ENCODE measurements around the gene RAD51B. TPM values are rescaled to one million over a fixed set of nuclear protein-coding genes. Genes with fewer than 3 reads are reported as not detected.

Gene RAD51B
- total and polyA plus RNA-seq, 2 of the 13 experiments (the other 11 are each of a cell fraction or from before 2014, with no cell fraction given) = 7.0 to 9.5 TPM

DNA sequence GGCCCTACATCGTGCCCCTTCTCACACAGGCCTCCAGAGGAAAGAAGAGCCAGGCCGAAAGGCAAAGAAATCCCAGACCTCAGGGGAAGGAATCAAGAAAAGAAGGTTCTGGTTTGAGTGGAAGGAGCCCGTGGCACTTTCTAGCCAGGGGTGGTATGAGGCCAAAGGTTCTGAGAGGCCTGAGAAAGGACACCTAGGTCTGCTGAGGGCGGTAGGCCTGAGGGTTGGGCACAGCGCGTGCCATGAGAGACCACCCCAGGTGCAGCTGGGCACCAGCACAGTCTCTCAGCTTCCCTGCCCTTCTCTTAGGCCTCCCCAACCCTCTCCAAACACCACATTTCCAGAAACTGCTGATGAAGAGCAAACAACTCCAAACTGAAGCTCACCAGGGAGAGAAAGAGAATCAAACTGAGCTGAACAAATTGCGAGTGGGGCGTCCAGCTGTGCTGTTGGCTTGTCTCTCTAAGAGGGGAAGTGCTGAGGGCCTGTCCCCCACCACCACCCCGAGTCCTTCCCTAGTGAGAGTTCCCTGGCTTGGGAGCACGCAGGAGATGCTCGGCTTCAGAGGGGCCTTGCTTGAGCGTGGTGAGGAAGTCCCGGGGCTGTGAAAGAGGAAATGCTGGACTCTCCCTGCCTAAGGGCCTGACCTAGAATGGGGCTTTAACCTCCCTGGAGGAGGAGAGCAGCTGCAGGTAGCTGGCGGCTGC is 788.4 kb downstream of the RAD51B start (continued):
- TF ChIP-seq ZNF800 (CRISPR knock-in tag; IDR thresholded peaks at IDR 0.05) = no peak
- no peak for TF ChIP-seq CHD4 (IDR thresholded peaks at IDR 0.05; ENCODE audit: borderline replicate concordance, low read length)
- no peak for TF ChIP-seq ZNF343 (CRISPR knock-in tag; IDR thresholded peaks at IDR 0.05)
- no peak for TF ChIP-seq NFYB (CRISPR knock-in tag; IDR thresholded peaks at IDR 0.05)
- TF ChIP-seq, protein P1, sequence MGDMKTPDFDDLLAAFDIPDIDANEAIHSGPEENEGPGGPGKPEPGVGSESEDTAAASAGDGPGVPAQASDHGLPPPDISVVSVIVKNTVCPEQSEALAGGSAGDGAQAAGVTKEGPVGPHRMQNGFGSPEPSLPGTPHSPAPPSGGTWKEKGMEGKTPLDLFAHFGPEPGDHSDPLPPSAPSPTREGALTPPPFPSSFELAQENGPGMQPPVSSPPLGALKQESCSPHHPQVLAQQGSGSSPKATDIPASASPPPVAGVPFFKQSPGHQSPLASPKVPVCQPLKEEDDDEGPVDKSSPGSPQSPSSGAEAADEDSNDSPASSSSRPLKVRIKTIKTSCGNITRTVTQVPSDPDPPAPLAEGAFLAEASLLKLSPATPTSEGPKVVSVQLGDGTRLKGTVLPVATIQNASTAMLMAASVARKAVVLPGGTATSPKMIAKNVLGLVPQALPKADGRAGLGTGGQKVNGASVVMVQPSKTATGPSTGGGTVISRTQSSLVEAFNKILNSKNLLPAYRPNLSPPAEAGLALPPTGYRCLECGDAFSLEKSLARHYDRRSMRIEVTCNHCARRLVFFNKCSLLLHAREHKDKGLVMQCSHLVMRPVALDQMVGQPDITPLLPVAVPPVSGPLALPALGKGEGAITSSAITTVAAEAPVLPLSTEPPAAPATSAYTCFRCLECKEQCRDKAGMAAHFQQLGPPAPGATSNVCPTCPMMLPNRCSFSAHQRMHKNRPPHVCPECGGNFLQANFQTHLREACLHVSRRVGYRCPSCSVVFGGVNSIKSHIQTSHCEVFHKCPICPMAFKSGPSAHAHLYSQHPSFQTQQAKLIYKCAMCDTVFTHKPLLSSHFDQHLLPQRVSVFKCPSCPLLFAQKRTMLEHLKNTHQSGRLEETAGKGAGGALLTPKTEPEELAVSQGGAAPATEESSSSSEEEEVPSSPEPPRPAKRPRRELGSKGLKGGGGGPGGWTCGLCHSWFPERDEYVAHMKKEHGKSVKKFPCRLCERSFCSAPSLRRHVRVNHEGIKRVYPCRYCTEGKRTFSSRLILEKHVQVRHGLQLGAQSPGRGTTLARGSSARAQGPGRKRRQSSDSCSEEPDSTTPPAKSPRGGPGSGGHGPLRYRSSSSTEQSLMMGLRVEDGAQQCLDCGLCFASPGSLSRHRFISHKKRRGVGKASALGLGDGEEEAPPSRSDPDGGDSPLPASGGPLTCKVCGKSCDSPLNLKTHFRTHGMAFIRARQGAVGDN (CRISPR knock-in tag; IDR thresholded peaks at IDR 0.05) = peak; percentile 51; the same call in 1 of the 2 replicates
- TF ChIP-seq, protein P2, sequence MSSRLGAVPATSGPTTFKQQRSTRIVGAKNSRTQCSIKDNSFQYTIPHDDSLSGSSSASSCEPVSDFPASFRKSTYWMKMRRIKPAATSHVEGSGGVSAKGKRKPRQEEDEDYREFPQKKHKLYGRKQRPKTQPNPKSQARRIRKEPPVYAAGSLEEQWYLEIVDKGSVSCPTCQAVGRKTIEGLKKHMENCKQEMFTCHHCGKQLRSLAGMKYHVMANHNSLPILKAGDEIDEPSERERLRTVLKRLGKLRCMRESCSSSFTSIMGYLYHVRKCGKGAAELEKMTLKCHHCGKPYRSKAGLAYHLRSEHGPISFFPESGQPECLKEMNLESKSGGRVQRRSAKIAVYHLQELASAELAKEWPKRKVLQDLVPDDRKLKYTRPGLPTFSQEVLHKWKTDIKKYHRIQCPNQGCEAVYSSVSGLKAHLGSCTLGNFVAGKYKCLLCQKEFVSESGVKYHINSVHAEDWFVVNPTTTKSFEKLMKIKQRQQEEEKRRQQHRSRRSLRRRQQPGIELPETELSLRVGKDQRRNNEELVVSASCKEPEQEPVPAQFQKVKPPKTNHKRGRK (CRISPR knock-in tag; IDR thresholded peaks at IDR 0.05) = no peak
- no peak for TF ChIP-seq ZNF724P (CRISPR knock-in tag; IDR thresholded peaks at IDR 0.05; ENCODE audit: borderline replicate concordance)
- TF ChIP-seq AHR (CRISPR knock-in tag; IDR thresholded peaks at IDR 0.05) = no peak
- TF ChIP-seq ZNF780A (CRISPR knock-in tag; IDR thresholded peaks at IDR 0.05) = no peak
- TF ChIP-seq ZNF446 (CRISPR knock-in tag; IDR thresholded peaks at IDR 0.05) = no peak
- TF ChIP-seq ZNF556 (CRISPR knock-in tag; IDR thresholded peaks at IDR 0.05; ENCODE audit: borderline replicate concordance) = no peak
- no peak for TF ChIP-seq HMG20B (CRISPR knock-in tag; conservative IDR thresholded peaks at IDR 0.05)
- TF ChIP-seq KDM5B (CRISPR knock-in tag; IDR thresholded peaks at IDR 0.05; ENCODE audit: borderline replicate concordance) = no peak
- TF ChIP-seq, protein P3, sequence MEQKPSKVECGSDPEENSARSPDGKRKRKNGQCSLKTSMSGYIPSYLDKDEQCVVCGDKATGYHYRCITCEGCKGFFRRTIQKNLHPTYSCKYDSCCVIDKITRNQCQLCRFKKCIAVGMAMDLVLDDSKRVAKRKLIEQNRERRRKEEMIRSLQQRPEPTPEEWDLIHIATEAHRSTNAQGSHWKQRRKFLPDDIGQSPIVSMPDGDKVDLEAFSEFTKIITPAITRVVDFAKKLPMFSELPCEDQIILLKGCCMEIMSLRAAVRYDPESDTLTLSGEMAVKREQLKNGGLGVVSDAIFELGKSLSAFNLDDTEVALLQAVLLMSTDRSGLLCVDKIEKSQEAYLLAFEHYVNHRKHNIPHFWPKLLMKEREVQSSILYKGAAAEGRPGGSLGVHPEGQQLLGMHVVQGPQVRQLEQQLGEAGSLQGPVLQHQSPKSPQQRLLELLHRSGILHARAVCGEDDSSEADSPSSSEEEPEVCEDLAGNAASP (CRISPR knock-in tag; IDR thresholded peaks at IDR 0.05; ENCODE audit: borderline replicate concordance) = no peak
- no peak for TF ChIP-seq EED (CRISPR knock-in tag; IDR thresholded peaks at IDR 0.05)
- no peak for TF ChIP-seq TAF15 (IDR thresholded peaks at IDR 0.05; ENCODE audit: low read depth, low read length, poor library complexity, severe bottlenecking)
- TF ChIP-seq ZNF333 (CRISPR knock-in tag; IDR thresholded peaks at IDR 0.05; ENCODE audit: borderline replicate concordance) = no peak
- TF ChIP-seq ZNF781 (CRISPR knock-in tag; IDR thresholded peaks at IDR 0.05; ENCODE audit: borderline replicate concordance, not compliant biosample characterization) = no peak
- no peak for TF ChIP-seq ZNF839 (CRISPR knock-in tag; IDR thresholded peaks at IDR 0.05; ENCODE audit: borderline replicate concordance)
- 0 out of 2 replicates have a peak, but pooled peaks have one; percentile 5 for TF ChIP-seq MYC (CRISPR knock-in tag; IDR thresholded peaks at IDR 0.05; ENCODE audit: borderline replicate concordance)

Data from HepG2 (cell line).